ENCODE measurements around the gene CELSR1.

The CELSR1 gene

DNA sequence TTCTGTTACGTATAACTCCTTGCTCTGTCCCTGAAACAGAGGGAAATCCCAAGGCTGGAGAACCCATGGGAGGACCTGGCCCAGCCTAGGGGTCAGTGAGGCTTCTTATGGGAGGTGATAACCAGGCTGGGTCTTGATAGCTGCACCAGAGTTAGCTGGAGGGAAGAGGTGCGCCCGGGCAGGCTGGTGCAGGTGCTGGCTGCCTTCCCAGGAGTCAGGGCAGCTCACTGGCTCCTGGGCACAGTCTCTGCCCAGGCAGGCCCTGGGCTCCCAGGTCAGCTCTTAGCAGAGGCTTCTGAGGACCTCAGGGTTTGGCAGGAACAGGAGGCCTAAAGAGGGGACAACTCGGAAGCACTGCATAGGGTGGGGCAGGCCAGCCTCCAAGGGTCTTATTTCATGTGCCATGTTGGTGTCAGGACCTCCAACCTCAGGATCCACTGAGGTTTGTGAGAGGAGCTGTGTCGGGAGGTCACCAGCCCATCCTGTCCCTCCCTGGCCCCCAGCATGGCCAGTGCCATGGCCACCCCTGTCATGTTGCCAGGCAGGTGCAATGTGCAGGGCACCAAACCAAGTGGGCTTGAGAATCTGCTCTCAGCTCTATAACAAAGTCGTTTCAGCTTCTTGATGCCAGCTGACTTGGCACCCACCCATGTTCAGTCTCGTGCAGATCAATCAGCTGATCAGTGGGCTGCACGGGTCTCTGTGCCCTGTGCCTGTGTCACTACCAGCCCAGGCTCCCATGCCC is 20.5 kb upstream of the CELSR1 start:
- TF ChIP-seq ESRRG (CRISPR knock-in tag; IDR thresholded peaks at IDR 0.05) (no peak), CSDC2 (CRISPR knock-in tag; IDR thresholded peaks at IDR 0.05) (no peak), RARB (CRISPR knock-in tag; IDR thresholded peaks at IDR 0.05) (no peak), ISL1 (CRISPR knock-in tag; IDR thresholded peaks at IDR 0.05) (no peak), GLIS3 (CRISPR knock-in tag; IDR thresholded peaks at IDR 0.05) (no peak), PPARA (CRISPR knock-in tag; IDR thresholded peaks at IDR 0.05; ENCODE audit: borderline replicate concordance) (no peak), SNAI2 (CRISPR knock-in tag; IDR thresholded peaks at IDR 0.05) (no peak)
- TF ChIP-seq, protein P1, sequence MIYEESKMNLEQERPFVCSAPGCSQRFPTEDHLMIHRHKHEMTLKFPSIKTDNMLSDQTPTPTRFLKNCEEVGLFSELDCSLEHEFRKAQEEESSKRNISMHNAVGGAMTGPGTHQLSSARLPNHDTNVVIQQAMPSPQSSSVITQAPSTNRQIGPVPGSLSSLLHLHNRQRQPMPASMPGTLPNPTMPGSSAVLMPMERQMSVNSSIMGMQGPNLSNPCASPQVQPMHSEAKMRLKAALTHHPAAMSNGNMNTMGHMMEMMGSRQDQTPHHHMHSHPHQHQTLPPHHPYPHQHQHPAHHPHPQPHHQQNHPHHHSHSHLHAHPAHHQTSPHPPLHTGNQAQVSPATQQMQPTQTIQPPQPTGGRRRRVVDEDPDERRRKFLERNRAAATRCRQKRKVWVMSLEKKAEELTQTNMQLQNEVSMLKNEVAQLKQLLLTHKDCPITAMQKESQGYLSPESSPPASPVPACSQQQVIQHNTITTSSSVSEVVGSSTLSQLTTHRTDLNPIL (CRISPR knock-in tag; IDR thresholded peaks at IDR 0.05; ENCODE audit: low read depth) = no peak
- TF ChIP-seq, protein P2, sequence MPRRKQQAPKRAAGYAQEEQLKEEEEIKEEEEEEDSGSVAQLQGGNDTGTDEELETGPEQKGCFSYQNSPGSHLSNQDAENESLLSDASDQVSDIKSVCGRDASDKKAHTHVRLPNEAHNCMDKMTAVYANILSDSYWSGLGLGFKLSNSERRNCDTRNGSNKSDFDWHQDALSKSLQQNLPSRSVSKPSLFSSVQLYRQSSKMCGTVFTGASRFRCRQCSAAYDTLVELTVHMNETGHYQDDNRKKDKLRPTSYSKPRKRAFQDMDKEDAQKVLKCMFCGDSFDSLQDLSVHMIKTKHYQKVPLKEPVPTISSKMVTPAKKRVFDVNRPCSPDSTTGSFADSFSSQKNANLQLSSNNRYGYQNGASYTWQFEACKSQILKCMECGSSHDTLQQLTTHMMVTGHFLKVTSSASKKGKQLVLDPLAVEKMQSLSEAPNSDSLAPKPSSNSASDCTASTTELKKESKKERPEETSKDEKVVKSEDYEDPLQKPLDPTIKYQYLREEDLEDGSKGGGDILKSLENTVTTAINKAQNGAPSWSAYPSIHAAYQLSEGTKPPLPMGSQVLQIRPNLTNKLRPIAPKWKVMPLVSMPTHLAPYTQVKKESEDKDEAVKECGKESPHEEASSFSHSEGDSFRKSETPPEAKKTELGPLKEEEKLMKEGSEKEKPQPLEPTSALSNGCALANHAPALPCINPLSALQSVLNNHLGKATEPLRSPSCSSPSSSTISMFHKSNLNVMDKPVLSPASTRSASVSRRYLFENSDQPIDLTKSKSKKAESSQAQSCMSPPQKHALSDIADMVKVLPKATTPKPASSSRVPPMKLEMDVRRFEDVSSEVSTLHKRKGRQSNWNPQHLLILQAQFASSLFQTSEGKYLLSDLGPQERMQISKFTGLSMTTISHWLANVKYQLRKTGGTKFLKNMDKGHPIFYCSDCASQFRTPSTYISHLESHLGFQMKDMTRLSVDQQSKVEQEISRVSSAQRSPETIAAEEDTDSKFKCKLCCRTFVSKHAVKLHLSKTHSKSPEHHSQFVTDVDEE (CRISPR knock-in tag; IDR thresholded peaks at IDR 0.05) = no peak
- TF ChIP-seq, protein P3, sequence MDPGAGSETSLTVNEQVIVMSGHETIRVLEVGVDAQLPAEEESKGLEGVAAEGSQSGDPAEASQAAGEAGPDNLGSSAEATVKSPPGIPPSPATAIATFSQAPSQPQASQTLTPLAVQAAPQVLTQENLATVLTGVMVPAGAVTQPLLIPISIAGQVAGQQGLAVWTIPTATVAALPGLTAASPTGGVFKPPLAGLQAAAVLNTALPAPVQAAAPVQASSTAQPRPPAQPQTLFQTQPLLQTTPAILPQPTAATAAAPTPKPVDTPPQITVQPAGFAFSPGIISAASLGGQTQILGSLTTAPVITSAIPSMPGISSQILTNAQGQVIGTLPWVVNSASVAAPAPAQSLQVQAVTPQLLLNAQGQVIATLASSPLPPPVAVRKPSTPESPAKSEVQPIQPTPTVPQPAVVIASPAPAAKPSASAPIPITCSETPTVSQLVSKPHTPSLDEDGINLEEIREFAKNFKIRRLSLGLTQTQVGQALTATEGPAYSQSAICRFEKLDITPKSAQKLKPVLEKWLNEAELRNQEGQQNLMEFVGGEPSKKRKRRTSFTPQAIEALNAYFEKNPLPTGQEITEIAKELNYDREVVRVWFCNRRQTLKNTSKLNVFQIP (CRISPR knock-in tag; IDR thresholded peaks at IDR 0.05; ENCODE audit: borderline replicate concordance, low read depth) = no peak
- TF ChIP-seq, protein P4, sequence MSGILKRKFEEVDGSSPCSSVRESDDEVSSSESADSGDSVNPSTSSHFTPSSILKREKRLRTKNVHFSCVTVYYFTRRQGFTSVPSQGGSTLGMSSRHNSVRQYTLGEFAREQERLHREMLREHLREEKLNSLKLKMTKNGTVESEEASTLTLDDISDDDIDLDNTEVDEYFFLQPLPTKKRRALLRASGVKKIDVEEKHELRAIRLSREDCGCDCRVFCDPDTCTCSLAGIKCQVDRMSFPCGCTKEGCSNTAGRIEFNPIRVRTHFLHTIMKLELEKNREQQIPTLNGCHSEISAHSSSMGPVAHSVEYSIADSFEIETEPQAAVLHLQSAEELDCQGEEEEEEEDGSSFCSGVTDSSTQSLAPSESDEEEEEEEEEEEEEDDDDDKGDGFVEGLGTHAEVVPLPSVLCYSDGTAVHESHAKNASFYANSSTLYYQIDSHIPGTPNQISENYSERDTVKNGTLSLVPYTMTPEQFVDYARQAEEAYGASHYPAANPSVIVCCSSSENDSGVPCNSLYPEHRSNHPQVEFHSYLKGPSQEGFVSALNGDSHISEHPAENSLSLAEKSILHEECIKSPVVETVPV (CRISPR knock-in tag; IDR thresholded peaks at IDR 0.05) = no peak

DNA sequence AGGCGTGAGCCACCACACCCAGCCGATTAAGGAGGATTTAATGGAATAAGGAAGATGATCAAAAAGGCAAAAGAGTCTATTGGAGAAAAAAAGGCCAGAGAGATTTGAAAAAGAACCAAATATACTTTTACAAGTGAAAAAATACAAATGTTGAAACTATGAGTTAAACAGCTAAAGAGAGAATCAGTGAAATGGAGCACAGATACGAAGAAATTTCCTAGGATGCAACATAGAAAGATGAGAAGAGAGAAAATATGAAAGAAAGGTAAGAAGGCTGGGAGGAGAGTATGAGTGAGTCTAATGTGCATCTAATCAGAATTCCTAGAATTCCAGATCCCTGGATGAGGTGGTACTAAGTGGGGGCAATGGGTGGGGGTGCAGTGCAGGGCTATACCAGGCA is 19.4 kb upstream of the CELSR1 start:
- no peak for ATAC-seq
- TF ChIP-seq SNAI2 (CRISPR knock-in tag; IDR thresholded peaks at IDR 0.05) = no peak
- peak; percentile 82 for TF ChIP-seq ZFP30 (CRISPR knock-in tag; IDR thresholded peaks at IDR 0.05)

More for the DNA sequence above, 20.5 kb upstream of the CELSR1 start:
- no peak for ATAC-seq

DNA sequence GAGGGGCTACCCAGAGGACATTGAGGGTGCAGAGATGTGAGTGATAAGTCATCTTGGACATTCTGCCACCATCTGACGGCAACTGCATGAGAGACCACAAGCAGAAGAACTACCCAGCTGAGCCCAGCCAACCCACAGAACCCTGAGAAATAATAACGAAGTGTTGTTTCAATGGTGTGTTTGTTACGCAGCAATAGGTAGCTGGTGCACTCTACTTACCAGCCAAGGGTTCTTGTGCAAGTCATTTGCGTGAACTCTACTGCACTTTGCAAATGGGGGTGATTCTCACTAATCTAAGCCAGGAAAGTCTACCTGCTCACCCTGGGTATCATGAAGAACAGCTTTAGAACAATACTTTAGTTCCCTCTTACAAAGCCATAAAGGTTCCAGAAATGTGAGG is 15.8 kb upstream of the CELSR1 start:
- no peak for TF ChIP-seq SNAI2 (CRISPR knock-in tag; IDR thresholded peaks at IDR 0.05)
- no peak for TF ChIP-seq GLIS3 (CRISPR knock-in tag; IDR thresholded peaks at IDR 0.05)
- TF ChIP-seq, protein P3 (CRISPR knock-in tag; IDR thresholded peaks at IDR 0.05; ENCODE audit: borderline replicate concordance, low read depth) = no peak
- TF ChIP-seq ZNF565 (CRISPR knock-in tag; conservative IDR thresholded peaks at IDR 0.05; ENCODE audit: low read depth) = no peak
- TF ChIP-seq, protein P5, sequence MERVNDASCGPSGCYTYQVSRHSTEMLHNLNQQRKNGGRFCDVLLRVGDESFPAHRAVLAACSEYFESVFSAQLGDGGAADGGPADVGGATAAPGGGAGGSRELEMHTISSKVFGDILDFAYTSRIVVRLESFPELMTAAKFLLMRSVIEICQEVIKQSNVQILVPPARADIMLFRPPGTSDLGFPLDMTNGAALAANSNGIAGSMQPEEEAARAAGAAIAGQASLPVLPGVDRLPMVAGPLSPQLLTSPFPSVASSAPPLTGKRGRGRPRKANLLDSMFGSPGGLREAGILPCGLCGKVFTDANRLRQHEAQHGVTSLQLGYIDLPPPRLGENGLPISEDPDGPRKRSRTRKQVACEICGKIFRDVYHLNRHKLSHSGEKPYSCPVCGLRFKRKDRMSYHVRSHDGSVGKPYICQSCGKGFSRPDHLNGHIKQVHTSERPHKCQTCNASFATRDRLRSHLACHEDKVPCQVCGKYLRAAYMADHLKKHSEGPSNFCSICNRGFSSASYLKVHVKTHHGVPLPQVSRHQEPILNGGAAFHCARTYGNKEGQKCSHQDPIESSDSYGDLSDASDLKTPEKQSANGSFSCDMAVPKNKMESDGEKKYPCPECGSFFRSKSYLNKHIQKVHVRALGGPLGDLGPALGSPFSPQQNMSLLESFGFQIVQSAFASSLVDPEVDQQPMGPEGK (CRISPR knock-in tag; IDR thresholded peaks at IDR 0.05; ENCODE audit: borderline replicate concordance) = no peak
- TF ChIP-seq CSDC2 (CRISPR knock-in tag; IDR thresholded peaks at IDR 0.05) = no peak
- ATAC-seq = no peak

DNA sequence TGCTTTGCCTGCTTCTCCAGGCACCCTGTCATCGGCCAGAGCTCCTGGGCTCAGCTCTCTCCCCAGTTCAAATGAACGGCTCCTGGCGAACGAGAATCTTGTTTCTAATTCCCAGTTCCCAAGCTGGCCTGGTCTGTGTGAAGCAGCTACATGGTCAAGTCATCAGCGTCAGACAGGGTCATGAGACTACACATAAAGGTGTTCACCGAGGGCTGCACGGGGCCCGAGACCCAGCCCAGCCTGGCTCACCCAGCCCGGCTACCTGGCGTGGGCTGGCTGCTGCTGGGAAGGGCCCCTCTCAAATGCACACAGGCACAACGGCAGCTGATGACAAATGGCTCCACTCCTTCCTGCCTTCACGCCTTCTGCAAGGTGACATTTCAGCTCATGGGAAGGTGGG is 14.6 kb upstream of the CELSR1 start:
- TF ChIP-seq, protein P4 (CRISPR knock-in tag; IDR thresholded peaks at IDR 0.05) = no peak
- TF ChIP-seq, protein P1 (CRISPR knock-in tag; IDR thresholded peaks at IDR 0.05; ENCODE audit: low read depth) = no peak
- TF ChIP-seq ISL1 (CRISPR knock-in tag; IDR thresholded peaks at IDR 0.05) (no peak), SNAI2 (CRISPR knock-in tag; IDR thresholded peaks at IDR 0.05) (no peak), ZNF70 (CRISPR knock-in tag; IDR thresholded peaks at IDR 0.05) (no peak), PPARA (CRISPR knock-in tag; IDR thresholded peaks at IDR 0.05; ENCODE audit: borderline replicate concordance) (no peak), OSR1 (CRISPR knock-in tag; IDR thresholded peaks at IDR 0.05) (no peak)
- TF ChIP-seq, protein P2 (CRISPR knock-in tag; IDR thresholded peaks at IDR 0.05) = no peak
- ATAC-seq = no peak
